KMS-11 (cell line): ENCODE results near the gene NIT2.
"Not testable (repeated sequence)": the region's sequence is repeated elsewhere in the genome, so short reads cannot be mapped to it uniquely, and the experiment has no call there.

Experiments
- H2AFZ ChIP-seq: fragments of 200-600 bp; sonication (generic); 2 replicates; pipeline ENCODE4 v1.6.1; 2016; ENCODE audit warnings: antibody characterized with exemption, mixed run types, low read depth
- H3K27ac ChIP-seq: fragments of 200-600 bp; sonication (generic); 2 replicates; pipeline ENCODE4 v1.6.1; 2016; ENCODE audit warnings: mild to moderate bottlenecking, mixed run types
- H3K27me3 ChIP-seq: fragments of 200-600 bp; sonication (generic); 2 replicates; pipeline ENCODE4 v1.6.1; 2017; ENCODE audit warnings: mild to moderate bottlenecking, low read depth, mixed run types, moderate library complexity; ENCODE audit not compliant: insufficient read depth
- H3K36me3 ChIP-seq: fragments of 200-600 bp; sonication (generic); 2 replicates; pipeline ENCODE4 v1.6.1; 2017; ENCODE audit warnings: mild to moderate bottlenecking, mixed run types; ENCODE audit not compliant: insufficient read depth
- H3K4me1 ChIP-seq: fragments of 200-600 bp; sonication (generic); 2 replicates; pipeline ENCODE4 v1.6.1; 2016; ENCODE audit warnings: mild to moderate bottlenecking, low read depth, mixed run types; ENCODE audit not compliant: poor library complexity, severe bottlenecking
- H3K4me2 ChIP-seq: fragments of 200-600 bp; sonication (generic); 2 replicates; pipeline ENCODE4 v1.7.0; 2016; ENCODE audit warnings: mild to moderate bottlenecking, mixed run types
- H3K4me3 ChIP-seq: fragments of 200-600 bp; sonication (generic); IDR thresholded peaks from 2 replicates; pipeline ENCODE4 v1.6.1; 2017; ENCODE audit warnings: low read depth, low read length, mixed read lengths; ENCODE audit not compliant: insufficient read depth
- H3K79me2 ChIP-seq: fragments of 200-600 bp; sonication (generic); 2 replicates; pipeline ENCODE4 v1.6.1; 2016; ENCODE audit warnings: low read depth, mixed run types; ENCODE audit not compliant: insufficient read depth
- H3K9ac ChIP-seq: fragments of 200-600 bp; sonication (generic); 2 replicates; pipeline ENCODE4 v1.6.1; 2016; ENCODE audit warnings: mild to moderate bottlenecking, mixed run types
- H4K20me1 ChIP-seq: fragments of 200-600 bp; sonication (generic); 2 replicates; pipeline ENCODE4 v1.6.1; 2016; ENCODE audit warnings: mild to moderate bottlenecking, mixed run types; ENCODE audit not compliant: insufficient read depth
- CTCF ChIP-seq: fragments of 200-600 bp; sonication (generic); conservative IDR thresholded peaks from 2 replicates; pipeline ENCODE4 v1.6.1; 2017; ENCODE audit warnings: low read depth, mild to moderate bottlenecking, antibody characterized with exemption, low read length, moderate library complexity, mixed read lengths

Gene NIT2

GRCh38 chr3:100348727-100349126 is 14.2 kb downstream of the NIT2 start:
- Histone ChIP-seq H2AFZ (no peak overlapping the region), H3K4me3 (no peak overlapping the region), H3K27me3 (no peaks in the 10 kb centered on the region), H3K36me3 (peaks cover 3% of the 10 kb centered on the region; the same call in 1 of the 2 replicates), H3K4me1 (no peaks in the 10 kb centered on the region), H3K4me2 (no peak overlapping the region), H3K27ac (no peak overlapping the region), H3K79me2 (no peaks in the 10 kb centered on the region; the same call in 1 of the 2 replicates), H4K20me1 (no peaks in the 10 kb centered on the region), H3K9ac (no peak overlapping the region)
- TF ChIP-seq CTCF, result no peak

- H3K27me3 ChIP-seq, H3K4me2 ChIP-seq, H4K20me1 ChIP-seq, H2AFZ ChIP-seq, H3K79me2 ChIP-seq, H3K4me1 ChIP-seq, H3K4me3 ChIP-seq, H3K9ac ChIP-seq, H3K27ac ChIP-seq, H3K36me3 ChIP-seq: not testable (repeated sequence)
Measured at GRCh38 chr3:100351770-100352169, 17.2 kb downstream of the NIT2 start.

GRCh38 chr3:100352296-100353231 is 18.0 kb downstream of the NIT2 start:
- H2AFZ ChIP-seq, result no peak overlapping the region
- H4K20me1 ChIP-seq, result no peaks in the 10 kb centered on the region
- peaks cover 6% of the 10 kb centered on the region for H3K4me1 ChIP-seq
- no peak overlapping the region for H3K4me3 ChIP-seq
- no peaks in the 10 kb centered on the region for H3K79me2 ChIP-seq
- H3K27ac ChIP-seq, result no peak overlapping the region
- H3K27me3 ChIP-seq, result no peaks in the 10 kb centered on the region
- no peaks in the 10 kb centered on the region; the same call in 1 of the 2 replicates for H3K36me3 ChIP-seq
- H3K4me2 ChIP-seq, result no peak overlapping the region
- no peak for TF ChIP-seq CTCF
- no peak overlapping the region for H3K9ac ChIP-seq

GRCh38 chr3:100354850-100355249 is 20.3 kb downstream of the NIT2 start:
- Histone ChIP-seq H3K27ac (no peak overlapping the region), H3K4me1 (peaks cover 6% of the 10 kb centered on the region), H3K4me3 (no peak overlapping the region), H4K20me1 (no peaks in the 10 kb centered on the region), H3K27me3 (no peaks in the 10 kb centered on the region), H3K36me3 (no peaks in the 10 kb centered on the region; the same call in 1 of the 2 replicates), H3K4me2 (no peak overlapping the region), H3K9ac (no peak overlapping the region), H2AFZ (no peak overlapping the region), H3K79me2 (no peaks in the 10 kb centered on the region)
- TF ChIP-seq CTCF, result no peak

GRCh38 chr3:100358413-100358812 is 23.9 kb downstream of the NIT2 start:
- Histone ChIP-seq H3K79me2 (no peaks in the 10 kb centered on the region), H3K27me3 (no peaks in the 10 kb centered on the region), H3K4me3 (no peak overlapping the region), H3K36me3 (no peaks in the 10 kb centered on the region), H4K20me1 (no peaks in the 10 kb centered on the region), H3K4me2 (no peak overlapping the region), H2AFZ (no peak overlapping the region), H3K9ac (no peak overlapping the region), H3K27ac (no peak overlapping the region), H3K4me1 (peaks cover 6% of the 10 kb centered on the region)
- no peak for TF ChIP-seq CTCF
